SK-N-SH (cell line): Measurements from ENCODE around the gene ZFP64. TPM values are rescaled to one million over a fixed set of nuclear protein-coding genes. Genes with fewer than 3 reads are reported as not detected.

Experiments used
- CTCF ChIA-PET: fragments of 300-600, 350-600 bp; formaldehyde crosslinking; extraction: SDS; loops from one replicate; lab custom pipeline; 2021; lab: Yijun Ruan, JAX
- POLR2A ChIA-PET: fragments of 350-600 bp; sonication (Branson Sonifier 250); formaldehyde crosslinking; extraction: SDS; loops from one replicate; lab custom pipeline; 2020; ENCODE audit warnings: antibody characterized with exemption, inconsistent platforms; lab: Yijun Ruan, JAX
- DNase-seq: peaks from one replicate; pipeline ENCODE4 v3.0.0; 2012
- H2AFZ ChIP-seq: fragments of 200-600 bp; sonication (generic); 2 replicates; pipeline ENCODE4 v1.8.1; 2016; ENCODE audit warnings: antibody characterized with exemption, mild to moderate bottlenecking, low read depth
- H3F3A ChIP-seq: fragments of 200-600 bp; sonication (generic); replicated peaks from 2 replicates; pipeline ENCODE3; 2016; ENCODE audit warnings: antibody characterized with exemption, mild to moderate bottlenecking; ENCODE audit not compliant: insufficient read depth
- H3K27ac ChIP-seq, 2 experiments: fragments of 200-500 bp in 1 of 2; fragments of 200-600 bp in 1 of 2; sonication (Bioruptor generic) in 1 of 2; sonication (generic), shearing (Covaris generic) in 1 of 2; 2 replicates each; pipeline versions ENCODE4 v1.5.1 to v1.6.1; 2014 to 2016; ENCODE audit warnings: low read depth in 2 of 2, inconsistent platforms in 1 of 2, low read length in 1 of 2, mild to moderate bottlenecking in 1 of 2, mixed read lengths in 1 of 2
- H3K27me3 ChIP-seq: fragments of 200-600 bp; sonication (generic), shearing (Covaris generic); 2 replicates; pipeline ENCODE4 v1.6.1; 2016; ENCODE audit warnings: mixed run types; ENCODE audit not compliant: insufficient read depth
- H3K36me3 ChIP-seq, 2 experiments: fragments of 200-500 bp in 1 of 2; fragments of 200-600 bp in 1 of 2; sonication (Bioruptor generic) in 1 of 2; sonication (generic) in 1 of 2; replicated peaks in 1 of 2; 2 replicates each; pipeline versions ENCODE3 to v1.5.1; 2014 to 2016; ENCODE audit warnings: low read length in 1 of 2, mild to moderate bottlenecking in 1 of 2; ENCODE audit not compliant: insufficient read depth in 2 of 2, control insufficient read depth in 1 of 2
- H3K4me1 ChIP-seq, 2 experiments: fragments of 200-500 bp in 1 of 2; fragments of 200-600 bp in 1 of 2; sonication (Bioruptor generic) in 1 of 2; sonication (generic), shearing (Covaris generic) in 1 of 2; 2 replicates each; pipeline versions ENCODE4 v1.5.1 to v1.6.1; 2014 to 2016; ENCODE audit warnings: low read depth in 1 of 2, low read length in 1 of 2, mixed run types in 1 of 2; ENCODE audit not compliant: insufficient read depth in 2 of 2, control insufficient read depth in 1 of 2
- H3K4me2 ChIP-seq: fragments of 200-600 bp; sonication (generic), shearing (Covaris generic); 2 replicates; pipeline ENCODE4 v1.6.1; 2017; ENCODE audit warnings: mixed run types
- H3K4me3 ChIP-seq, 2 experiments: fragments of 200-500 bp in 1 of 2; fragments of 200-600 bp in 1 of 2; sonication (Bioruptor generic) in 1 of 2; sonication (generic), shearing (Covaris generic) in 1 of 2; 2 replicates each; pipeline versions ENCODE4 v1.5.1 to v1.8.1; 2014 to 2016; ENCODE audit warnings: low read depth in 2 of 2, inconsistent platforms in 1 of 2, low read length in 1 of 2, mild to moderate bottlenecking in 1 of 2, mixed read lengths in 1 of 2, moderate library complexity in 1 of 2
- H3K79me2 ChIP-seq: fragments of 200-600 bp; sonication (generic); 2 replicates; pipeline ENCODE4 v1.8.1; 2017; ENCODE audit warnings: mild to moderate bottlenecking; ENCODE audit not compliant: insufficient read depth
- H3K9ac ChIP-seq: fragments of 200-600 bp; sonication (generic); 2 replicates; pipeline ENCODE4 v1.6.1; 2017; ENCODE audit warnings: mixed run types
- H3K9me2 ChIP-seq: fragments of 200-600 bp; sonication (generic); 2 replicates; pipeline ENCODE4 v1.6.1; 2017; ENCODE audit warnings: mixed run types
- H3K9me3 ChIP-seq: fragments of 200-600 bp; sonication (generic); 2 replicates; pipeline ENCODE4 v1.6.1; 2017; ENCODE audit warnings: mixed run types, mild to moderate bottlenecking, moderate library complexity
- H4K20me1 ChIP-seq: fragments of 200-600 bp; sonication (generic); 2 replicates; pipeline ENCODE4 v1.6.1; 2017; ENCODE audit warnings: mild to moderate bottlenecking, mixed run types; ENCODE audit not compliant: insufficient read depth
- EP300 ChIP-seq, 2 experiments: IDR thresholded peaks; 2 replicates each; pipeline versions ENCODE4 v1.4.0 to v1.6.1; 2012; ENCODE audit warnings: borderline replicate concordance in 1 of 2, low read depth in 1 of 2, low read length in 1 of 2
- FOXM1 ChIP-seq: IDR thresholded peaks from 2 replicates; pipeline ENCODE4 v1.4.0; 2012; ENCODE audit warnings: low read depth, mild to moderate bottlenecking
- MXI1 ChIP-seq: IDR thresholded peaks from 2 replicates; pipeline ENCODE4 v1.6.1; 2012; ENCODE audit warnings: mild to moderate bottlenecking, low read depth, low read length, improper control_type of control experiment
- NFIC ChIP-seq: IDR thresholded peaks from 2 replicates; pipeline ENCODE4 v1.4.0; 2012; ENCODE audit warnings: borderline replicate concordance
- SIN3A ChIP-seq: IDR thresholded peaks from 2 replicates; pipeline ENCODE4 v1.6.1; 2012; ENCODE audit warnings: low read depth, mild to moderate bottlenecking, low read length, moderate library complexity, borderline replicate concordance
- TEAD4 ChIP-seq: IDR thresholded peaks from 2 replicates; pipeline ENCODE4 v1.4.0; 2012; ENCODE audit warnings: mild to moderate bottlenecking, borderline replicate concordance; ENCODE audit not compliant: insufficient read depth
- WGBS: methylation state at CpG from one replicate; pipeline ENCODE4 v1.1.6; 2017; ENCODE audit warnings: low lambda C conversion rate; 5-methylcytosine and 5-hydroxymethylcytosine counted together
- polyA plus RNA-seq, 3 experiments: library from polyadenylated mRNA; depleted of rRNA; stranded (reverse); fragments of >200 nt; gene quantifications; 2 replicates each; pipeline ENCODE4 v1.2.3, GENCODE V29; 2012
- TF ChIP-seq, protein P1 (sequence below): IDR thresholded peaks from 2 replicates; pipeline ENCODE4 v1.4.0; 2012; ENCODE audit warnings: low read depth, borderline replicate concordance
- TF ChIP-seq, protein P2 (sequence below): fragments of 150-350 bp; IDR thresholded peaks from 2 replicates; pipeline ENCODE4 v1.6.1; 2016; ENCODE audit warnings: mild to moderate bottlenecking, low read depth, low read length
- TF ChIP-seq, protein P3 (sequence below): IDR thresholded peaks from 2 replicates; pipeline ENCODE4 v1.6.1; 2012; ENCODE audit warnings: mild to moderate bottlenecking, low read depth, low read length, moderate library complexity

Gene ZFP64
- polyA plus RNA-seq, 1 of the 3 experiments (the other 2 are of a cell fraction) = 12.8 TPM

DNA sequence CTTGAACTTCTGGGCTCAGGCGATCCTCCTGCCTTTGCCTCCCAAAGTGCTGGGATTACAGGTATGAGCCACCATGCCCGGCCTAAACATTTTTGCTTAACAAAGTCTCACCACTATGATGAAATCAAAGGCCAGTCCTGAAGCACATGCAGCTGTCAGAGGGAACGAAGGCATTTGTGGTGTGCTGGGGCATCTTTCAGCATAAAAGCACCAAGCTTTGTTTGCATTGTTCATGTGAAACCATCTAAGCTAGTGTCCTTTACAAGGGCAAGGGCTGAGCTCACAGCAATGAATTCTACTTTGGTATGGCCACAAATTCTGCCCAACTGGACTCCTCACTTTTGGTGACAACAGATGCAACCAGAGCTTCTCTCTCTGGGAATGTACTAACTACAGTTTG is 66.8 kb downstream of the ZFP64 start:
- ChIA-PET CTCF (interaction anchor here (0.8 to 2.0 kb wide), 4 partner anchors 10 to 1423 kb away, joined by 3 to 4 read pairs (median 4); no protein-coding TSS in a partner anchor), POLR2A (no interaction called here)
- Histone ChIP-seq H3K9me2 (no peaks in the 10 kb centered on the region), H3K4me3 (no peak overlapping the region), H3K79me2 (no peaks in the 10 kb centered on the region), H3K4me2 (no peak overlapping the region), H3K9me3 (no peaks in the 10 kb centered on the region), H3K9ac (no peak overlapping the region), H3K27me3 (no peaks in the 10 kb centered on the region), H4K20me1 (no peaks in the 10 kb centered on the region), H3K4me1 (no peaks in the 10 kb centered on the region), H3F3A (no peaks in the 10 kb centered on the region), H3K27ac (no peak overlapping the region), H2AFZ (no peak overlapping the region), H3K36me3 (no peaks in the 10 kb centered on the region)
- DNase-seq = no peak
- TF ChIP-seq SIN3A = no peak
- 78% methylated on average over 3 of the region's 3 CpGs for WGBS

DNA sequence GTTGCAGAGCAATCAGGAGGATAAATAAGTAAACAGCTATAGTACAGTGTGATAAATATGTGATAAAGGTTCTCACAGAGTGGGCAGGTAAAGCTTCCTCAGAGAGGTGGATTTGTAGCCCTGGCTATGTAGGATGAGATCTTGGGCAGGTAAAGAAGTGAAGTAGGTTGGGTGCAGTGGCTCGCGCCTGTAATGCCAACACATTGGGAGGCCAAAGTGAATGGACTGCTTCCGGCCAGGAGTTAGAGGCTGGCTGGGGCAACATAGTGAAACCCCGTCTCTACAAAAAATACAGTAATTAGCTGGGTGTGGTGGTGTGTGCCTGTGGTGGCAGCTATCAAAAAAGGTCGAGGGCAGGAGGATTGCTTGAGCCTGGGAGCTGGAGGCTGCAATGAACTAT is 72.9 kb downstream of the ZFP64 start:
- no peaks in the 10 kb centered on the region for H3K79me2 ChIP-seq
- DNase-seq = no peak
- 75% methylated on average over 5 of the region's 5 CpGs for WGBS
- no peak for TF ChIP-seq EP300 (IDR thresholded peaks at IDR 0.05; ENCODE audit: borderline replicate concordance in 1 of 2, low read depth in 1 of 2, low read length in 1 of 2)
- no peak for TF ChIP-seq MXI1
- no peak for TF ChIP-seq NFIC
- TF ChIP-seq, protein P1, sequence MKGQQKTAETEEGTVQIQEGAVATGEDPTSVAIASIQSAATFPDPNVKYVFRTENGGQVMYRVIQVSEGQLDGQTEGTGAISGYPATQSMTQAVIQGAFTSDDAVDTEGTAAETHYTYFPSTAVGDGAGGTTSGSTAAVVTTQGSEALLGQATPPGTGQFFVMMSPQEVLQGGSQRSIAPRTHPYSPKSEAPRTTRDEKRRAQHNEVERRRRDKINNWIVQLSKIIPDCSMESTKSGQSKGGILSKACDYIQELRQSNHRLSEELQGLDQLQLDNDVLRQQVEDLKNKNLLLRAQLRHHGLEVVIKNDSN = no peak
- TF ChIP-seq, protein P2, sequence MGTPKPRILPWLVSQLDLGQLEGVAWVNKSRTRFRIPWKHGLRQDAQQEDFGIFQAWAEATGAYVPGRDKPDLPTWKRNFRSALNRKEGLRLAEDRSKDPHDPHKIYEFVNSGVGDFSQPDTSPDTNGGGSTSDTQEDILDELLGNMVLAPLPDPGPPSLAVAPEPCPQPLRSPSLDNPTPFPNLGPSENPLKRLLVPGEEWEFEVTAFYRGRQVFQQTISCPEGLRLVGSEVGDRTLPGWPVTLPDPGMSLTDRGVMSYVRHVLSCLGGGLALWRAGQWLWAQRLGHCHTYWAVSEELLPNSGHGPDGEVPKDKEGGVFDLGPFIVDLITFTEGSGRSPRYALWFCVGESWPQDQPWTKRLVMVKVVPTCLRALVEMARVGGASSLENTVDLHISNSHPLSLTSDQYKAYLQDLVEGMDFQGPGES = no peak
- no peak for TF ChIP-seq FOXM1
- TF ChIP-seq, protein P3, sequence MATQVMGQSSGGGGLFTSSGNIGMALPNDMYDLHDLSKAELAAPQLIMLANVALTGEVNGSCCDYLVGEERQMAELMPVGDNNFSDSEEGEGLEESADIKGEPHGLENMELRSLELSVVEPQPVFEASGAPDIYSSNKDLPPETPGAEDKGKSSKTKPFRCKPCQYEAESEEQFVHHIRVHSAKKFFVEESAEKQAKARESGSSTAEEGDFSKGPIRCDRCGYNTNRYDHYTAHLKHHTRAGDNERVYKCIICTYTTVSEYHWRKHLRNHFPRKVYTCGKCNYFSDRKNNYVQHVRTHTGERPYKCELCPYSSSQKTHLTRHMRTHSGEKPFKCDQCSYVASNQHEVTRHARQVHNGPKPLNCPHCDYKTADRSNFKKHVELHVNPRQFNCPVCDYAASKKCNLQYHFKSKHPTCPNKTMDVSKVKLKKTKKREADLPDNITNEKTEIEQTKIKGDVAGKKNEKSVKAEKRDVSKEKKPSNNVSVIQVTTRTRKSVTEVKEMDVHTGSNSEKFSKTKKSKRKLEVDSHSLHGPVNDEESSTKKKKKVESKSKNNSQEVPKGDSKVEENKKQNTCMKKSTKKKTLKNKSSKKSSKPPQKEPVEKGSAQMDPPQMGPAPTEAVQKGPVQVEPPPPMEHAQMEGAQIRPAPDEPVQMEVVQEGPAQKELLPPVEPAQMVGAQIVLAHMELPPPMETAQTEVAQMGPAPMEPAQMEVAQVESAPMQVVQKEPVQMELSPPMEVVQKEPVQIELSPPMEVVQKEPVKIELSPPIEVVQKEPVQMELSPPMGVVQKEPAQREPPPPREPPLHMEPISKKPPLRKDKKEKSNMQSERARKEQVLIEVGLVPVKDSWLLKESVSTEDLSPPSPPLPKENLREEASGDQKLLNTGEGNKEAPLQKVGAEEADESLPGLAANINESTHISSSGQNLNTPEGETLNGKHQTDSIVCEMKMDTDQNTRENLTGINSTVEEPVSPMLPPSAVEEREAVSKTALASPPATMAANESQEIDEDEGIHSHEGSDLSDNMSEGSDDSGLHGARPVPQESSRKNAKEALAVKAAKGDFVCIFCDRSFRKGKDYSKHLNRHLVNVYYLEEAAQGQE = no peak
- no peak for TF ChIP-seq TEAD4
- TF ChIP-seq, all 33 proteins: peak for 0
- no peaks in the 10 kb centered on the region for H3K9me3 ChIP-seq
- H3K27me3 ChIP-seq = no peaks in the 10 kb centered on the region
- CTCF ChIA-PET = interaction anchor here (0.8 to 5.0 kb wide), 3 partner anchors 10 to 35 kb away, joined by 4 to 25 read pairs (median 4); no protein-coding TSS in a partner anchor
- H3K9me2 ChIP-seq = no peaks in the 10 kb centered on the region
- no peak overlapping the region for H3K4me2 ChIP-seq
- H3K36me3 ChIP-seq = no peaks in the 10 kb centered on the region
- no peaks in the 10 kb centered on the region for H3K4me1 ChIP-seq
- H4K20me1 ChIP-seq = no peaks in the 10 kb centered on the region
- no peak overlapping the region for H3K4me3 ChIP-seq
- no peak overlapping the region for H2AFZ ChIP-seq
- no peak overlapping the region for H3K9ac ChIP-seq
- no peaks in the 10 kb centered on the region for H3F3A ChIP-seq
- POLR2A ChIA-PET = no interaction called here
- H3K27ac ChIP-seq = no peak overlapping the region
